ENCODE results near the gene FOXF1. TPM values are rescaled to one million over a fixed set of nuclear protein-coding genes. Genes with fewer than 3 reads are reported as not detected.
A peak's percentile ranks its signal among the peaks of the same experiment; 100 is the strongest.

Gene FOXF1
- total and polyA plus RNA-seq, 2 of the 13 experiments (the other 11 are each of a cell fraction or from before 2014, with no cell fraction given), result not detected

- TF ChIP-seq DMTF1 (CRISPR knock-in tag; IDR thresholded peaks at IDR 0.05), result 0 out of 2 replicates have a peak, but pooled peaks have one; percentile 19
- TF ChIP-seq, protein P1, sequence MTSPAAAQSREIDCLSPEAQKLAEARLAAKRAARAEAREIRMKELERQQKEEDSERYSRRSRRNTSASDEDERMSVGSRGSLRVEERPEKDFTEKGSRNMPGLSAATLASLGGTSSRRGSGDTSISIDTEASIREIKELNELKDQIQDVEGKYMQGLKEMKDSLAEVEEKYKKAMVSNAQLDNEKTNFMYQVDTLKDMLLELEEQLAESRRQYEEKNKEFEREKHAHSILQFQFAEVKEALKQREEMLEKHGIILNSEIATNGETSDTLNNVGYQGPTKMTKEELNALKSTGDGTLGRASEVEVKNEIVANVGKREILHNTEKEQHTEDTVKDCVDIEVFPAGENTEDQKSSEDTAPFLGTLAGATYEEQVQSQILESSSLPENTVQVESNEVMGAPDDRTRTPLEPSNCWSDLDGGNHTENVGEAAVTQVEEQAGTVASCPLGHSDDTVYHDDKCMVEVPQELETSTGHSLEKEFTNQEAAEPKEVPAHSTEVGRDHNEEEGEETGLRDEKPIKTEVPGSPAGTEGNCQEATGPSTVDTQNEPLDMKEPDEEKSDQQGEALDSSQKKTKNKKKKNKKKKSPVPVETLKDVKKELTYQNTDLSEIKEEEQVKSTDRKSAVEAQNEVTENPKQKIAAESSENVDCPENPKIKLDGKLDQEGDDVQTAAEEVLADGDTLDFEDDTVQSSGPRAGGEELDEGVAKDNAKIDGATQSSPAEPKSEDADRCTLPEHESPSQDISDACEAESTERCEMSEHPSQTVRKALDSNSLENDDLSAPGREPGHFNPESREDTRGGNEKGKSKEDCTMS (CRISPR knock-in tag; conservative IDR thresholded peaks at IDR 0.05), result 0 out of 2 replicates have a peak, but pooled peaks have one; percentile 35
- no peak for TF ChIP-seq FLYWCH1 (CRISPR knock-in tag; IDR thresholded peaks at IDR 0.05)
- no peak for TF ChIP-seq ZNF616 (CRISPR knock-in tag; IDR thresholded peaks at IDR 0.05; ENCODE audit: low read depth)
- no peak for TF ChIP-seq KLF15 (CRISPR knock-in tag; IDR thresholded peaks at IDR 0.05; ENCODE audit: borderline replicate concordance)
- peak; percentile 19 for TF ChIP-seq PTBP1 (IDR thresholded peaks at IDR 0.05; ENCODE audit: low read depth, low read length, poor library complexity, severe bottlenecking)
- TF ChIP-seq KLF9 (CRISPR knock-in tag; IDR thresholded peaks at IDR 0.05; ENCODE audit: low read depth), result 0 out of 2 replicates have a peak, but pooled peaks have one; percentile 19
- TF ChIP-seq, protein P2, sequence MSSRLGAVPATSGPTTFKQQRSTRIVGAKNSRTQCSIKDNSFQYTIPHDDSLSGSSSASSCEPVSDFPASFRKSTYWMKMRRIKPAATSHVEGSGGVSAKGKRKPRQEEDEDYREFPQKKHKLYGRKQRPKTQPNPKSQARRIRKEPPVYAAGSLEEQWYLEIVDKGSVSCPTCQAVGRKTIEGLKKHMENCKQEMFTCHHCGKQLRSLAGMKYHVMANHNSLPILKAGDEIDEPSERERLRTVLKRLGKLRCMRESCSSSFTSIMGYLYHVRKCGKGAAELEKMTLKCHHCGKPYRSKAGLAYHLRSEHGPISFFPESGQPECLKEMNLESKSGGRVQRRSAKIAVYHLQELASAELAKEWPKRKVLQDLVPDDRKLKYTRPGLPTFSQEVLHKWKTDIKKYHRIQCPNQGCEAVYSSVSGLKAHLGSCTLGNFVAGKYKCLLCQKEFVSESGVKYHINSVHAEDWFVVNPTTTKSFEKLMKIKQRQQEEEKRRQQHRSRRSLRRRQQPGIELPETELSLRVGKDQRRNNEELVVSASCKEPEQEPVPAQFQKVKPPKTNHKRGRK (CRISPR knock-in tag; IDR thresholded peaks at IDR 0.05), result peak; percentile 27; the same call in 1 of the 2 replicates
- 0 out of 2 replicates have a peak, but pooled peaks have one; percentile 21 for TF ChIP-seq NFE2L1 (CRISPR knock-in tag; IDR thresholded peaks at IDR 0.05; ENCODE audit: borderline replicate concordance)
- no peak; the same call in 1 of the 2 replicates for TF ChIP-seq SNAPC2 (CRISPR knock-in tag; IDR thresholded peaks at IDR 0.05)
- TF ChIP-seq ZMAT5 (CRISPR knock-in tag; IDR thresholded peaks at IDR 0.05; ENCODE audit: borderline replicate concordance, low read depth), result no peak
- TF ChIP-seq PHF21A (CRISPR knock-in tag; IDR thresholded peaks at IDR 0.05), result no peak; the same call in 1 of the 2 replicates
- TF ChIP-seq NRL (CRISPR knock-in tag; IDR thresholded peaks at IDR 0.05; ENCODE audit: borderline replicate concordance), result peak; percentile 85
- TF ChIP-seq ZNF34 (CRISPR knock-in tag; IDR thresholded peaks at IDR 0.05; ENCODE audit: borderline replicate concordance), result no peak
- TF ChIP-seq, protein P3, sequence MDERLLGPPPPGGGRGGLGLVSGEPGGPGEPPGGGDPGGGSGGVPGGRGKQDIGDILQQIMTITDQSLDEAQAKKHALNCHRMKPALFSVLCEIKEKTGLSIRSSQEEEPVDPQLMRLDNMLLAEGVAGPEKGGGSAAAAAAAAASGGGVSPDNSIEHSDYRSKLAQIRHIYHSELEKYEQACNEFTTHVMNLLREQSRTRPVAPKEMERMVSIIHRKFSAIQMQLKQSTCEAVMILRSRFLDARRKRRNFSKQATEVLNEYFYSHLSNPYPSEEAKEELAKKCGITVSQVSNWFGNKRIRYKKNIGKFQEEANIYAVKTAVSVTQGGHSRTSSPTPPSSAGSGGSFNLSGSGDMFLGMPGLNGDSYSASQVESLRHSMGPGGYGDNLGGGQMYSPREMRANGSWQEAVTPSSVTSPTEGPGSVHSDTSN (CRISPR knock-in tag; IDR thresholded peaks at IDR 0.05), result no peak
- peak; percentile 60 for TF ChIP-seq GZF1 (CRISPR knock-in tag; IDR thresholded peaks at IDR 0.05)
- TF ChIP-seq ZBTB3 (CRISPR knock-in tag; IDR thresholded peaks at IDR 0.05; ENCODE audit: borderline replicate concordance, low read depth), result no peak
- TF ChIP-seq SP4 (CRISPR knock-in tag; IDR thresholded peaks at IDR 0.05), result peak; percentile 83
- peak; percentile 77; the same call in 1 of the 3 replicates for TF ChIP-seq MXI1 (IDR thresholded peaks at IDR 0.05; ENCODE audit: borderline replicate concordance, low read depth, low read length)
- no peak for TF ChIP-seq ZSCAN9 (CRISPR knock-in tag; IDR thresholded peaks at IDR 0.05; ENCODE audit: borderline replicate concordance)
- TF ChIP-seq TBX3 (IDR thresholded peaks at IDR 0.05; ENCODE audit: borderline replicate concordance), result no peak; the same call in 1 of the 2 replicates
Measured at GRCh38 chr16:86554917-86555703, 44.8 kb downstream of the FOXF1 start, which contains the start of gene MTHFSD (continued).

All from HepG2 (cell line).